HepG2 (cell line): ENCODE data around the gene TUBA4B. TPM values are rescaled to one million over a fixed set of nuclear protein-coding genes. Genes with fewer than 3 reads are reported as not detected.

ENCODE experiments used
- ELF1 ChIP-seq: sonication (generic); formaldehyde crosslinking; IDR thresholded peaks from 2 replicates; pipeline ENCODE4 v1.4.0; 2020; ENCODE audit warnings: missing genetic modification reagents
- FOXO1 ChIP-seq: sonication (generic); formaldehyde crosslinking; IDR thresholded peaks from 2 replicates; pipeline ENCODE4 v1.4.0; 2020; ENCODE audit warnings: missing genetic modification reagents
- GATAD2A ChIP-seq: IDR thresholded peaks from 2 replicates; pipeline ENCODE4 v1.6.1; 2016
- MXI1 ChIP-seq: IDR thresholded peaks from 3 replicates; pipeline ENCODE4 v1.6.1; 2012; ENCODE audit warnings: low read depth, low read length, inconsistent platforms, borderline replicate concordance
- SALL1 ChIP-seq: sonication (generic); formaldehyde crosslinking; IDR thresholded peaks from 2 replicates; pipeline ENCODE4 v1.8.0; 2022; ENCODE audit warnings: mild to moderate bottlenecking, missing genetic modification reagents
- SMC3 ChIP-seq: IDR thresholded peaks from 2 replicates; pipeline ENCODE4 v1.6.1; 2011; ENCODE audit warnings: low read length, improper control_type of control experiment
- ZNF18 ChIP-seq: sonication (generic); formaldehyde crosslinking; IDR thresholded peaks from 2 replicates; pipeline ENCODE4 v1.8.0; 2022; ENCODE audit warnings: mild to moderate bottlenecking, missing genetic modification reagents; ENCODE audit not compliant: insufficient replicate concordance
- ZNF30 ChIP-seq: sonication (generic); formaldehyde crosslinking; IDR thresholded peaks from 2 replicates; pipeline ENCODE4 v1.5.0; 2020; ENCODE audit warnings: mild to moderate bottlenecking, missing genetic modification reagents
- ZNF333 ChIP-seq: sonication (generic); formaldehyde crosslinking; IDR thresholded peaks from 2 replicates; pipeline ENCODE4 v1.4.0; 2020; ENCODE audit warnings: mild to moderate bottlenecking, missing genetic modification reagents, borderline replicate concordance
- ZNF556 ChIP-seq: sonication (generic); formaldehyde crosslinking; IDR thresholded peaks from 2 replicates; pipeline ENCODE4 v1.4.0; 2020; ENCODE audit warnings: mild to moderate bottlenecking, missing genetic modification reagents, borderline replicate concordance
- ZNF816 ChIP-seq: sonication (generic); formaldehyde crosslinking; IDR thresholded peaks from 2 replicates; pipeline ENCODE4 v1.8.0; 2022; ENCODE audit warnings: missing genetic modification reagents, mild to moderate bottlenecking, borderline replicate concordance
- polyA plus RNA-seq, 8 experiments: library from polyadenylated mRNA; depleted of rRNA in 3 of 8; stranded (reverse) in 7 of 8; unstranded in 1 of 8; fragments of >200 nt; fragmentation: Illumina TruSeq in 4 of 8; extraction: Trizol in 4 of 8; gene quantifications; 2 replicates each; pipeline versions ENCODE4 v1.2.1 to v1.2.3, GENCODE V29; 2011 to 2016; ENCODE audit warnings: low read depth in 4 of 8, missing spikeins in 1 of 8, mixed read lengths in 1 of 8; ENCODE audit not compliant: insufficient read depth in 1 of 8
- total RNA-seq, 5 experiments: library from RNA; depleted of rRNA; stranded (reverse); fragments of >200 nt; fragmentation: Illumina TruSeq; extraction: Trizol; gene quantifications; 2 replicates each; pipeline ENCODE4 v1.2.3, GENCODE V29; 2016; ENCODE audit warnings: low read depth in 1 of 5
- TF ChIP-seq, protein P1 (sequence below), 2 experiments: fragments of 450-650 bp in 1 of 2; sonication (generic) in 1 of 2; formaldehyde crosslinking in 1 of 2; IDR thresholded peaks; 2 replicates each; pipeline versions ENCODE4 v1.6.1 to v1.8.0; 2016 to 2022; ENCODE audit warnings: antibody characterized with exemption in 1 of 2, mild to moderate bottlenecking in 1 of 2, missing genetic modification reagents in 1 of 2
- TF ChIP-seq, protein P2 (sequence below): sonication (generic); formaldehyde crosslinking; IDR thresholded peaks from 2 replicates; pipeline ENCODE4 v1.8.0; 2022; ENCODE audit warnings: missing genetic modification reagents, mild to moderate bottlenecking, inconsistent platforms, borderline replicate concordance
- TF ChIP-seq, protein P3 (sequence below): sonication (generic); formaldehyde crosslinking; IDR thresholded peaks from 2 replicates; pipeline ENCODE4 v1.5.1; 2020; ENCODE audit warnings: mild to moderate bottlenecking, missing genetic modification reagents, borderline replicate concordance

TUBA4B gene
- total and polyA plus RNA-seq, 2 of the 13 experiments (the other 11 are each of a cell fraction or from before 2014, with no cell fraction given) = 0.18 to 0.22 TPM

- TF ChIP-seq, protein P1, sequence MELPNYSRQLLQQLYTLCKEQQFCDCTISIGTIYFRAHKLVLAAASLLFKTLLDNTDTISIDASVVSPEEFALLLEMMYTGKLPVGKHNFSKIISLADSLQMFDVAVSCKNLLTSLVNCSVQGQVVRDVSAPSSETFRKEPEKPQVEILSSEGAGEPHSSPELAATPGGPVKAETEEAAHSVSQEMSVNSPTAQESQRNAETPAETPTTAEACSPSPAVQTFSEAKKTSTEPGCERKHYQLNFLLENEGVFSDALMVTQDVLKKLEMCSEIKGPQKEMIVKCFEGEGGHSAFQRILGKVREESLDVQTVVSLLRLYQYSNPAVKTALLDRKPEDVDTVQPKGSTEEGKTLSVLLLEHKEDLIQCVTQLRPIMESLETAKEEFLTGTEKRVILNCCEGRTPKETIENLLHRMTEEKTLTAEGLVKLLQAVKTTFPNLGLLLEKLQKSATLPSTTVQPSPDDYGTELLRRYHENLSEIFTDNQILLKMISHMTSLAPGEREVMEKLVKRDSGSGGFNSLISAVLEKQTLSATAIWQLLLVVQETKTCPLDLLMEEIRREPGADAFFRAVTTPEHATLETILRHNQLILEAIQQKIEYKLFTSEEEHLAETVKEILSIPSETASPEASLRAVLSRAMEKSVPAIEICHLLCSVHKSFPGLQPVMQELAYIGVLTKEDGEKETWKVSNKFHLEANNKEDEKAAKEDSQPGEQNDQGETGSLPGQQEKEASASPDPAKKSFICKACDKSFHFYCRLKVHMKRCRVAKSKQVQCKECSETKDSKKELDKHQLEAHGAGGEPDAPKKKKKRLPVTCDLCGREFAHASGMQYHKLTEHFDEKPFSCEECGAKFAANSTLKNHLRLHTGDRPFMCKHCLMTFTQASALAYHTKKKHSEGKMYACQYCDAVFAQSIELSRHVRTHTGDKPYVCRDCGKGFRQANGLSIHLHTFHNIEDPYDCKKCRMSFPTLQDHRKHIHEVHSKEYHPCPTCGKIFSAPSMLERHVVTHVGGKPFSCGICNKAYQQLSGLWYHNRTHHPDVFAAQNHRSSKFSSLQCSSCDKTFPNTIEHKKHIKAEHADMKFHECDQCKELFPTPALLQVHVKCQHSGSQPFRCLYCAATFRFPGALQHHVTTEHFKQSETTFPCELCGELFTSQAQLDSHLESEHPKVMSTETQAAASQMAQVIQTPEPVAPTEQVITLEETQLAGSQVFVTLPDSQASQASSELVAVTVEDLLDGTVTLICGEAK (IDR thresholded peaks at IDR 0.05) = no peak
- TF ChIP-seq, protein P1 (CRISPR knock-in tag; IDR thresholded peaks at IDR 0.05) = no peak
- TF ChIP-seq ELF1 (peak; percentile 53; the same call in 1 of the 2 replicates), ZNF556 (CRISPR knock-in tag) (peak; percentile 87), MXI1 (peak; percentile 51; the same call in 1 of the 3 replicates), ZNF30 (no peak), SMC3 (peak; percentile 52), SALL1 (CRISPR knock-in tag) (peak; percentile 76; the same call in 1 of the 2 replicates), FOXO1 (CRISPR knock-in tag) (0 out of 2 replicates have a peak, but pooled peaks have one; percentile 28), GATAD2A (CRISPR knock-in tag) (peak; percentile 73), ZNF333 (CRISPR knock-in tag) (peak; percentile 79), ZNF18 (CRISPR knock-in tag) (no peak), ZNF816 (CRISPR knock-in tag) (no peak)
- TF ChIP-seq, protein P2, sequence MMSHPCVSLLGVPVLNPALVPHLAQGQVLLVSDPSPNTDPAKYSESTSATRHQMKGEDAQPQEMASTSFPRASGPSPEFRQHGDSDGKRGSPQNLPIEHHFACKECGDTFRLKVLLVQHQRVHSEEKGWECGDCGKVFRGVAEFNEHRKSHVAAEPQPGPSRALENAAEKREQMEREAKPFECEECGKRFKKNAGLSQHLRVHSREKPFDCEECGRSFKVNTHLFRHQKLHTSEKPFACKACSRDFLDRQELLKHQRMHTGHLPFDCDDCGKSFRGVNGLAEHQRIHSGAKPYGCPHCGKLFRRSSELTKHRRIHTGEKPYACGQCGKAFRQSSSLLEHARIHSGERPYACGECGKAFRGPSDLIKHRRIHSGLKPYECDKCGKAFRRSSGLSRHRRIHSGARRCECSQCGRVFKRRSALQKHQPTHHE (CRISPR knock-in tag) = 0 out of 2 replicates have a peak, but pooled peaks have one; percentile 53
- TF ChIP-seq, protein P3, sequence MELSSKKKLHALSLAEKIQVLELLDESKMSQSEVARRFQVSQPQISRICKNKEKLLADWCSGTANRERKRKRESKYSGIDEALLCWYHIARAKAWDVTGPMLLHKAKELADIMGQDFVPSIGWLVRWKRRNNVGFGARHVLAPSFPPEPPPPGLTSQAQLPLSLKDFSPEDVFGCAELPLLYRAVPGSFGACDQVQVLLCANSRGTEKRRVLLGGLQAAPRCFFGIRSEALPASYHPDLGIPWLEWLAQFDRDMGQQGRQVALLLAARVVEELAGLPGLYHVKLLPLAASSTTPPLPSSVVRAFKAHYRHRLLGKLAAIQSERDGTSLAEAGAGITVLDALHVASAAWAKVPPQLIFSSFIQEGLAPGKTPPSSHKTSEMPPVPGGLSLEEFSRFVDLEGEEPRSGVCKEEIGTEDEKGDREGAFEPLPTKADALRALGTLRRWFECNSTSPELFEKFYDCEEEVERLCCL = no peak
Observed at GRCh38 chr2:219277703-219278654, 24.9 kb downstream of the TUBA4B start (continued).
